ENCODE results near the gene NRARP. TPM values are rescaled to one million over a fixed set of nuclear protein-coding genes. Genes with fewer than 3 reads are reported as not detected.

Gene NRARP
- total RNA-seq, 1 donor from 2014 or later: 170 TPM

- peak; percentile 78 for DNase-seq (ENCODE audit: low spot score)
- no peak for TF ChIP-seq CTCF (IDR thresholded peaks at IDR 0.05; ENCODE audit: unreplicated experiment)
- peaks cover 7% of the 10 kb centered on the region for H3K27me3 Mint-ChIP-seq (ENCODE audit: unreplicated experiment)
- H3K27ac Mint-ChIP-seq (ENCODE audit: unreplicated experiment): peak overlapping the region; percentile 70
- no peaks in the 10 kb centered on the region for H3K36me3 Mint-ChIP-seq (ENCODE audit: low read depth, unreplicated experiment)
- H3K9me3 Mint-ChIP-seq (ENCODE audit: unreplicated experiment): no peaks in the 10 kb centered on the region
- peaks cover 19% of the 10 kb centered on the region for H3K4me1 Mint-ChIP-seq (ENCODE audit: unreplicated experiment)
- H3K4me3 Mint-ChIP-seq (ENCODE audit: unreplicated experiment): no peak overlapping the region
These were observed 4.2 kb upstream of the NRARP start for GRCh38 chr9:137306066-137306849.

GRCh38 chr9:137305798-137306065 is 3.7 kb upstream of the NRARP start:
- Mint-ChIP-seq H3K4me1 (ENCODE audit: unreplicated experiment) (peaks cover 19% of the 10 kb centered on the region), H3K4me3 (ENCODE audit: unreplicated experiment) (peak overlapping the region; percentile 73), H3K27me3 (ENCODE audit: unreplicated experiment) (peaks cover 8% of the 10 kb centered on the region), H3K27ac (ENCODE audit: unreplicated experiment) (peak overlapping the region; percentile 86), H3K36me3 (ENCODE audit: low read depth, unreplicated experiment) (no peaks in the 10 kb centered on the region), H3K9me3 (ENCODE audit: unreplicated experiment) (no peaks in the 10 kb centered on the region)
- no peak for DNase-seq (ENCODE audit: low spot score)
- TF ChIP-seq CTCF (IDR thresholded peaks at IDR 0.05; ENCODE audit: unreplicated experiment): no peak

GRCh38 chr9:137305060-137305797 is 3.2 kb upstream of the NRARP start:
- Mint-ChIP-seq H3K27ac (ENCODE audit: unreplicated experiment) (peak overlapping the region; percentile 86), H3K4me3 (ENCODE audit: unreplicated experiment) (peak overlapping the region; percentile 73), H3K27me3 (ENCODE audit: unreplicated experiment) (peaks cover 6% of the 10 kb centered on the region), H3K36me3 (ENCODE audit: low read depth, unreplicated experiment) (no peaks in the 10 kb centered on the region), H3K4me1 (ENCODE audit: unreplicated experiment) (peaks cover 19% of the 10 kb centered on the region), H3K9me3 (ENCODE audit: unreplicated experiment) (no peaks in the 10 kb centered on the region)
- DNase-seq (ENCODE audit: low spot score): peak; percentile 78
- TF ChIP-seq CTCF (IDR thresholded peaks at IDR 0.05; ENCODE audit: unreplicated experiment): no peak

- H3K36me3 Mint-ChIP-seq (ENCODE audit: low read depth, unreplicated experiment): peaks cover 5% of the 10 kb centered on the region
- DNase-seq (ENCODE audit: low spot score): peak; percentile 58
- no peaks in the 10 kb centered on the region for H3K9me3 Mint-ChIP-seq (ENCODE audit: unreplicated experiment)
- no peak overlapping the region for H3K4me3 Mint-ChIP-seq (ENCODE audit: unreplicated experiment)
- peaks cover 23% of the 10 kb centered on the region for H3K4me1 Mint-ChIP-seq (ENCODE audit: unreplicated experiment)
- H3K27me3 Mint-ChIP-seq (ENCODE audit: unreplicated experiment): peaks cover 4% of the 10 kb centered on the region
- no peak overlapping the region for H3K27ac Mint-ChIP-seq (ENCODE audit: unreplicated experiment)
- no peak for TF ChIP-seq CTCF (IDR thresholded peaks at IDR 0.05; ENCODE audit: unreplicated experiment)
These were observed 2.5 kb upstream of the NRARP start for GRCh38 chr9:137304383-137305059.
